NT2/D1 (cell line): ENCODE measurements around the gene TP53I11.

ENCODE experiments used
- SUZ12 ChIP-seq: IDR thresholded peaks from 2 replicates; pipeline ENCODE4 v1.6.1; 2011; ENCODE audit not compliant: insufficient read length, insufficient read depth; ENCODE audit errors: extremely low read depth
- YY1 ChIP-seq: IDR thresholded peaks from 2 replicates; pipeline ENCODE4 v1.6.1; 2011; ENCODE audit not compliant: insufficient read length, insufficient read depth
- ZNF274 ChIP-seq: IDR thresholded peaks from 2 replicates; pipeline ENCODE4 v1.6.1; 2011; ENCODE audit warnings: mild to moderate bottlenecking, low read depth, low read length

DNA sequence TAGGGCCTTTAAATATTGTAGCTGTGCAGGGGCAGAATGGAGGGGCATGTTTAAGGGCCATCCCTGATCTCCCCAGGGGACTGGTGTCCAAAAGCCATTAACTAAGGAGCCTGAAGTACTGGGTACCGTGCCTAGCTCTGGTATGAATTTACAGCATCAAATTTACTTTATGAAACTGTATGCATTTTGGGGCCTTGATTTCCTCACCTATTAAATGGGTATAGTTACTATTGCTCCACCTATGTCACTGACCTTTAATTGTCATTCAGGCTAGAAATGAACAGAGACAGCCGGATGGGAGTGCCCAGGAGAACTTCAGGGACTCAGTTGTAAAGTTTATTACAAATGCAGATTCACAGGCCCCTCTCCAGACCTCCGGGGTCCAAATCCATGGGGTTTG is 11.8 kb upstream of the TP53I11 start:
- TF ChIP-seq ZNF274 (no peak), YY1 (no peak), SUZ12 (no peak)
